C1 segment of cervical spinal cord (tissue), 14 donors: ENCODE measurements around the gene NTN1.
"Not testable (repeated sequence)": the region's sequence is repeated elsewhere in the genome, so short reads cannot be mapped to it uniquely, and the experiment has no call there.

ENCODE experiments used
- DNase-seq, 14 donors: peaks; one replicate each; lab custom pipeline; 2025; lab: John Stamatoyannopoulos, UW

Gene NTN1

DNA sequence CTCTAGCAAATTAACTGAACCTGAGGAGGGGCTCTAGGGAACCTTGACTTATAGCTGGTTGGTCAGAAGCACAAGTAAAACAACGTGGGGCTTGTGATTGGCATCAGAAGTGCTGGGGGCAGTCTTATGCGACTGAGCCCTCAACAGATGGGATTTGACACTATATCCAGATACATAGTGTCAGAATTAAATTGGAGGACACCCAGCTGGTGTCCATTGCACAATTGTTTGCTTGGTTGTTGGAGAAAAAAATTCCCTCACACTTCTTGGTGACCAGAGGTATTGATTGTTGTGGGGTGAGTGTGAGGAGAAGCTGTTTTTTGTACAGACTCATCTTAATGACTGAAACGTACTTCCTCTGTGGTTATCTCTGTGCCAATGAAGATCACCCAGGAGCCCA, 59.7 kb downstream of the NTN1 start:
- no peak for DNase-seq

DNA sequence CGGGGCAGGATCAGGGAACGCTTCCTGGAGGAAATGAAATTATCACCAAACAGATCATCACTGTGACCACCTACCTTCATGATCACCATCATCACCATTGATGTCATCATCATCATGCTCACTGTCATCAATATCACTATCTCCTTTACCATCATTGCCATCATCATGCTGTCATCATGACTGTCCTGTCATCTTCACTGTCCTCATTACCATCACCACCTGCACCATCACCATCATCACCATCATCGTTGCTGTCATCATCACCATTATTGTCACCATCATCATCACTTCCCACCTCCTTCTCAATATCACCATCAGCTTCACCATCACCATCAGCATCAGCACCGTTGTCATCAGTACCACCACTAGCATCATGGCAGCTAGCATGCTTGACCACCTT, 65.3 kb downstream of the NTN1 start:
- DNase-seq, result no peak

DNA sequence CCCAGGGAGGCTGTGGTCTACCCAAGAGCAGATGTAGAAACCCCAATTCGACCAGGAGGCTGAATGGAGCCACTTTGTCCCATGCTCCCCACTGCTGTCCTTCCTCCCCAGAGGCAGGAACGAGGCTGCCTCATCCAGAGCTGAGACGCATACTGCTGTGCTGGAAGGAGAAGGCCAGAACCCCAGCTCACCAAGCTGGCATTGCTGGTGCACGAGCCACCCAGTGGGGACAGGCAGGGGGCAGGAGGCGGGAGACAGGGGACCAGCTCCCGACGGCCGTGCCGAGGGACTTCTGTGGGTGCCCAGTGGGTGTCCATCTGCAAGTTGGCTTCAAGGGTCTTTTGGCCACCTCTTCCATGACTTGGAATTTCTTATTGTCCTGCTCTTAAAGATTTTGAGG, 66.6 kb downstream of the NTN1 start:
- no peak for DNase-seq

DNA sequence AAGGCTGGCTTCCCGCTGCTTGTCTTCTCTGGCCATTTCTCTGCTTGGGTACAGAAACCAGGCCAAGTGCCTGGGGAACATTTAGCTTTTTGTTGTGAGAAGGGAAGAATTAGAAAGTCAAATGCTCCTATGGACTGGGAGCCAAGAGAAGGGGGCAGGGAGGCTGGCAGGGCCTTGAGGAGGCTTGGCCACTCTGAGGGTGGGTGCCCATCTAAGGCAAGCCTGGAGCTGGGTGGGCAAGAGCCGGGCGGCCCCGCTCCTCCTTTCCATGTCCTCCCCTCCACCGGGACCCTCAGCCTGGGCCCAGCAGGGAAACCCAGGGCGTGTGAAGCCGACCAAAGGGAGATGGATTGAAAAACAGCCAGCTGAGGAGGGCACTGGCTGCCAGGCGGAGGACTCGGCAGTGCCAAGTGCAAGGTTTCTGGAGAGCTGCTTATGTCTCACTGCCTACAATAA, 69.4 kb downstream of the NTN1 start:
- DNase-seq, result peak in 12 of 14 donors; percentile 4 to 75 (median 60)

DNA sequence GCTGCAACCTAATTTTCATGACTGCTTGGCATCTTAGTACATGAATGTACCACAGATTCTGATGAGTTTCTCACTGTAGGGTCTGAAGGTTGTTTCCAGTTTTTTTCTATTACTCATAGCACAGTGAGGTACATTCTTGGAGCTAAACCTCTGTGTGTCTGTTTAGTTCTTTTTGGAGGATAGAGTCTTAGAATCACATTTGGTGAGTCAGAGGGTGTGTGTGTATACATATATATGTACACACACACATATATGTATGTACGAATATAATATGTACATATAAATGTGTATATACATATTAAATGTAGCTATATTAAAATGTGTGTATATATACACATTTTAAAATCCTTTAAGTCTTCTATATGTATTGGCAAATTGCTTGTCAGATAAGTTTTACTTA, 72.9 kb downstream of the NTN1 start:
- no peak for DNase-seq

DNA sequence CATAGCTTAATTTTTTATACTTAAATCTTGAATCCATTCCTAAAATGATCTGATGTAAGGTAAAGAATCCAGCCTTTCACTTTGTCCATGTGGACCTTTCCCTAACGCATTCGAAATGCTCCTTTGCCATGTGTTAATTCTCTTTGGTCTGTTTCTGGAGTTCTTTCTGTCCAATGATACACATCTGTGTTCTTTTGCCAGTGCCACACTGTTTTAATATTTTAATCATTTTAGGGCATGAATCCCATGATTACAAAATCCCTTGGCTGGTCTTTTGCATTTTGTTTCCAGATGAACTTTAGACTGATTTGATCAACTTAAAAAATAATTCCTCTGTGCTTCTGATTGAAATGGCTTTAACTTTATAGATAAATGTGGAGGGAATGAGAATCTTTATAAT, 74.1 kb downstream of the NTN1 start:
- DNase-seq, result no peak

DNA sequence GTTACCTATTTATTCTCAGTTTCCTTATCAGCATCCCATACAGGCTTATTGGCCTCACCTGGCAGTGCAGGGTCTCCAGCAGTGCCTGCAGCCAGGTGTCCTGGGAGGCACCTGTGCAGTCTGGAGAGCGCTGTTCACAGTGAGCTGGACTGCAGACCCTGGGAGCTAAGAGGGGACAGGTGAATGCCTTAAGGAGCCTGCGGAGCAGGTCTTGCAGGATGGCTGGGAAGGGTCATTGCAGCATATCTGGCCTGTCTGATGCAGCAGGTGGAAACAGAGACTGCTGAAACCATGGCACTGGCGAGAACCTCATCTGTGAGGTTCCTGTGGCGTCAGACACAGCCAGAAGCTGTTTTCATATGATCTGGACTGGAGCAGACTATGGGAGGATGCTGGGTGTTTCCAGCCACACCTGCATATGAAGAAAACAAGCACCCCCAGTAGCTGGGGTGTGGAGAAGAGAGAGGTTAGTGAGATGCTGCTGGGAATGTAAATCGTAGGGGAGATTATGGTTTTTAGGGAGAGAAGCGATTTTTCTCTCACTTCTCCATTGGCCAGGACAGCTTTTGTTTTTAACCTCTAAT, 77.0 kb downstream of the NTN1 start:
- no peak for DNase-seq

DNA sequence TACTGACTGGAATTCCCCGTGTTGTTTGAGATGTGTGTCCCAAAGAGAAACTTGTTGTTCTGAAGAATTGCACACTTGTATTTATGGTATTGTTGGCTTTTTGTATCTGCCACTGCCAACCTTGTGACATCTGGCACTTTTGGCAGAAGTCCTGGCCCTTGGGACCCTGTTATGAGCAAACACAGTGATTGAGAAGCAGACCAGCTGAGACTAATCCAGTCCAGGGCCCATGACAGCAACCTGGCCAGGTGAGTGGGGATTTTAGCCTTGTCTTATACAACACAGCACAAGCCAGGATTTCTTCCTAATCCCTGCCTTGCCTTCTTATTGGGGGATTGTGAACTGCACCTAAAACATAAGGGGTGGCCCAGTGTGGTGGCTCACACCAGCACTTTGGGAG, 80.0 kb downstream of the NTN1 start:
- no peak for DNase-seq

DNA sequence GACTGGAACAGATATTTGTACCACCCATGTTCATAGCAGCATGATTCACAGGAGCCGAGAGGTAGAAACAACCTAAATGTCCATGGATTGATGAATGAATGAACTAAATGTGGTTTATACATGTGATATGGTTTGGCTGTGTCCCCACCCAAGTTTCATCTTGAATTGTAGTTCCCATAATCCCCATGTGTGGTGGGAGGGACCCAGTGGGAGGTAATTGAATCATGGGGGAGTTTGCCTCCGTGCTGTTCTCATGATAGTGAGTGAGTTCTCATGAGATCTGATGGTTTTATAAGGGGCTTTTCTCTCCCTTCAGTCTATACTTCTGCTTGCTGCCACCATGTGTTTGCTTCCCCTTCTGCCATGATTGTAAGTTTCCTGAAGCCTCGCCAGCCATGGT, 81.9 kb downstream of the NTN1 start:
- not testable (repeated sequence) for DNase-seq

DNA sequence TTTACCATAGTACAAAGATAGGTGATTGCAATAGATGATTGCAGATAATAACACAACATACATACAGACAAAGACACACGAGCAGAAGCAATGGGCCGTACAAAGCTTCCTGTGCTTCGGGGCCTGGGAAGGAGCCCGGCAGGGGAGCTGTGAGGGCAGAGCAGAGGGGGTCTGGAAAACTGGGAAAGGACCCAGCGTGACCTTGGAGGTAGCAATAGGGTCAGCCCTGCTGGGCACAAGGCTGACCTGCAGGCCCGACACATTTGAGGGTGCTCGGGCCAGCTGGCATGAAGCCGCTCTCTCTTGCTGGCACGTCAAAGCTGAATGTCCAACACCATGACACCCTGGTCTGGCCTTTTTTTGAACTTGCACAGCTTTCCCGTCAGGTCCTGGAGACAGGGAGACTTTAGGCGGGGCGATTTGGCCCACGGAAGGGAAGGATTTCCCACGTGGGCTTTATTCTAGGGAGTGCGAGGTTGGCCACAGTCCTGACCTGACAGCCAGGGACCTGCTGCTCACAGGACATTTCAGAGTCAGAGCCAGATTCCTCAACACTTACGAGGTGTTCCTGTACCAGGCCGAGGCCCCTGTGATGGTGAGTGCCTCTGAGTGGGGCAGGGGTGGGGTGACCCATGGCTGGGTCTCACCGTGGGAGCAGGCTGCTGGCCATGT, 83.2 kb downstream of the NTN1 start:
- peak in 5 of 14 donors; percentile 3 to 80 (median 9) for DNase-seq

DNA sequence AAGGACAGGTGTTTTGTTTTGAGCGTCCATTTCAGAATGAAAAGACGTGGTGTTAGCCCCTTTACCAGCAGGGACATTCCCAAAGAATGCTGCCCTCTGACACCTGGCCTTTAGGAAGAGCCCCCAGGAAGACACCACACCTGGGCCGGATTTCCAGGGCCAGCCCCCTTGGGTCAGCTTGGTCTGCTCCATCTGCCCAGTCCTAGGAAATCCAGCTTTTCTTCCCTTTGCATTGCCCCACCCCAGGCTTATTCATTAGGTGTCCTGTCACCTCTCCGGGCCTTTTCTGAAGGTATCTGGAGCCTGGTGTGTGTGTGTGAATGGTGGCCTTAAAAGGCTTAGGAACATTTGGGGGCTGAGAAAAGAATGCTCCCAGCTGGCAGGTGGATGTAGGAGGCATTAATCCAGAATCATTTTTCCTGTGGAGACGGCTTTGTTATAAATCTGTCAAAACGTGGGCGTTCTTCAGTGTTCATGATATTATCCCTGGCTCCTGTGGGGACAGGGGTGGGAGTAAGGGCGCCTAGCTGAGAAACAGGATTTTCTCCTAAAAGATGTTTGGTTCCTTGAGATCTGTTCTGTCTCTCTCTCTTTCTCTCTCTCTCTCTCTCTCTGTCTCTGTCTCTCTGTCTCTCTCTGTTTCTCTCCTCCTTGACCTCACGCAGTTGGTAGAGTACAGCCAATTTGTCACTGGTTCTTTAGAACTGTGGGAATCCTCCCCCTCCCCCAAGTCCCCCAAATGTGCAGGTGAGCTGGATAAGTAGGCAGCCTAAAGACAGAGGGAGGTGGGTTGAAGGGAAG, 84.0 kb downstream of the NTN1 start:
- DNase-seq, result no peak

DNA sequence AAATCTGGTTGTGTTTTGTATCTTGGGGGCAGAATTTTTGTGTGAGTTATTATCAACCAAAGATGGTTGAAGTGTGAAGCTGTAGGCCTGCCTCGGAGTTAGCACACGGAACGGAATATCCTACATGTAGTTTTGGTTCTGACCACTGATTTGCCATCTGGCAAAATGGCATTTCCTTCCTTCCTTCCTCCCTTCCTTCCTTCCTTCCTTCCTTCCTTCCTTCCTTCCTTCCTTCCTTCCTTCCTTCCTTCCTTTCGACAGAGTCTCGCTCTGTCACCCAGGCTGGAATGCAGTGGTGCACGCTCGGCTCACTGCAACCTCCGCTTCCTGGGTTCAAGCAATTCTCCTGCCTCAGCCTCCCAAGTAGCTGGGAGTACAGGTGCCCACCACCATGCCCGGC, 85.0 kb downstream of the NTN1 start:
- not testable (repeated sequence) for DNase-seq

DNA sequence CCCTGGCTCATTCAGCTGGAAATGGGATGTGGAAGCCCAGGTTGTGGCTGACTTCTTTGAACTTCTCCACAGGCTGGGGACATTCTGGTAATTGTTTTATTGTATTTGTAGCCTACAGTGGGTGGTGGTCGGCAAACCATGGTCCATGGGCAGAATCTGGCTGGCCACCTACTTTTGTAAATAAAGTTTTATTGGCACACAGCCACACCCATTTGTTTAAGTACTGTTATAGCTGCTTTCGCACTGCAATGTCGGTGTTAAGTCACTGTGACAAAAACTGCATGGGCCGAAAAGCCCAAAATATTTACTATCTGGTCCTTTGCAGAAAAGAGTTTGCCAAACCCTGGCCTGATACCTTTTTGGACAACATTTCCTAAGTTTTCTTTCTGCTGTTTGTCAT, 86.2 kb downstream of the NTN1 start:
- no peak for DNase-seq

DNA sequence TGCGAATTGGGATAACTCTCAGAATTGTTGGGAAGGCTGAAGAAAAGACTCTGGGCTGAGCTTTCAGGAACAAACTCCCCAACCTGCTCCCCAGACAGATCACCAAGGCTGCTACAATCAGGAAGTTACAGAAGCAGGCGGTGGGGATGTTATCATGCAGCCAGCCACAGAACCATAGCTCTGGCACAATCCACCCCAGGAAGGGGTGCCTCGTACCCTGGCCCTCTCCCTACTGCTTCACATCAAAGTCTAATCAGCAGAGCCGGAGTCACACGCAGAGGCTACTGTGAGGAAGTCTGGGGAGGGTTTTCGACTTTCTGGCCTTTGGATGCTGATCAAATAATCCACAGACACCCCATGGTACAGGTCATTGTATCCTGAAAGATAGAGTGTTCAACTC, 86.8 kb downstream of the NTN1 start:
- DNase-seq, result no peak

DNA sequence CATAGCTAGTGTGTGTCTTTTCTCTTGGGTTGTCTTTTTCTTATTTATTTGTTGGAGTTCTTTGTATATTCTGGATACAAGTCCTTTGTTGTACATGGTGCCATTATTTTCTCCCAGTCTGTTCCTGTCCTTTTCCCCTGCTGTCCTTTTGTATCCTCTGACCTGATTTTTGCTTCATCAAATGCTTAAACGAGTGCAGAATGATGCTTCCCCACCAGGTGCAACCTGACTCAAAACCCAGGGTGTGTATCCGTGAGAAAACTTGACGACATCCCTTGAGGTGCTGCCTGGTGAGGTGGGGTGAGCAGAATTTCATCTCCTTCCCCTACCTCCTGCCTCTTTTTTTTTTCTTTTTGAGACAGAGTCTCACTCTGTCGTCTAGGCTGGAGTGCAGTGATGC, 88.6 kb downstream of the NTN1 start:
- no peak for DNase-seq

DNA sequence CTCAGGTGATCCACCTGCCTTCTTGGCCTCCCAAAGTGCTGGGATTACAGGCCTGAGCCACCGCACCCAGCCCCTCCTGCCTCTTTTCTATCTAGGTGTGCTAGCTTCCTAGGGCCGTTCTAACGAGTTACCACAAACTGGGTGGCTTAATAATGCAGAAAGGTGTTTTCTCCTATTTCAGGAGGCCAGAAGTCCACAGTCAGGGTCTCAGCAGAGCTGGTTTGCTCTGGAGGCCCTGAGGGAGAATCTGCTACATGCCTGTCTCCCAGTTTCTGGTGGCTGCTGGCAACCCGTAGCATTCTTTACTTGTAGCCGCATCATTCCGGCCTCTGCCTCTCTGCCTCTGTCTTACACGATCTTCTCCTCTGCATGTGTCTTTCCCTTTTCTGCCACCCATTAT, 89.2 kb downstream of the NTN1 start:
- DNase-seq, result no peak

DNA sequence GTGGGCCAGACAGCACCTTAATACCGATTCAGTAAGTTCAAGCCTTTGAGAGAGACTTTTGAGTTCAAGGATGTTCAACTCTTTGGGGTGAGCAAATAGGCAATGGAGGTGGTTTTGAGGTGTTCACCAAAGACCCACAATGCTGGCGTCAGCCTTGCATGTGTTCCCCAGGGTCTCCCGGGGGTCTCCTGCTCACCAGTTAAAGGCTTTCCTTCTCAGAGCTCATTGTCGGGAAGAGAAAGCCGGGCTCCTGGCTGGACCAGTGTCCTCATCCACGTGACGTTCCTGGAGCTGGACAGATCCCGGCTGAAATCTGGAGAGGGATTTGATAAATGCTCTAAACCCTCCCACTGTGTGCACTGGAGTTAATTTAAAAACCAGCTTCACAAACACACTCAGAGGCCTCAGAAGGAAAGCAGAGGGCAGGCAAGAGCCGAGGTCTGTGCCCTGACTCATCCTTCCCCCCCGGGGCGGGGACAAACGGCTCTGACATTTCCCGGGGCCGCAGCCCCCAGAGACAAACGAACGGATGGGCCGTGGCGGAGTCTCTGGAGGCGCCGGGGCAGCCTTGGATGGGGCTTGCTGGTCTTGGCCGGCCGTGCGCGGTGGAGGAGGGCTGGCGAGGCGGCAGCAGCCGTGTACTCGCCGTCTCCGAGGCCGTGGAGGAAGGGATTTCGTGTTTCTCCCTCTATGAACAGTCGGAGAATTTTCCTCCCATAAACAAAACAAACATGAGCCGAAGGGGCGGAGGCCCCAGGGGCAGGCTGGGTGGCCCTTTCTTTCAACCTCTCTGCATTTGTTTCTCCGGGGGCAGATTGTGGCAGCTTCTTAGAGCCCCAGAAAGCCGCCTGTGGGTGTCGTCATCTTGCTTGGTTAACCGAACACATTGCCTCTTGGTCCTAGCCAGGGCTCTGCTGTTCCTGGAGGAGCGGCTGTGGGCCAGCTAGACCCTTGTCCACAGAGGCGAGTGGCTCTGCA, 94.2 kb downstream of the NTN1 start:
- peak in 9 of 14 donors; percentile 5 to 79 (median 35) for DNase-seq

DNA sequence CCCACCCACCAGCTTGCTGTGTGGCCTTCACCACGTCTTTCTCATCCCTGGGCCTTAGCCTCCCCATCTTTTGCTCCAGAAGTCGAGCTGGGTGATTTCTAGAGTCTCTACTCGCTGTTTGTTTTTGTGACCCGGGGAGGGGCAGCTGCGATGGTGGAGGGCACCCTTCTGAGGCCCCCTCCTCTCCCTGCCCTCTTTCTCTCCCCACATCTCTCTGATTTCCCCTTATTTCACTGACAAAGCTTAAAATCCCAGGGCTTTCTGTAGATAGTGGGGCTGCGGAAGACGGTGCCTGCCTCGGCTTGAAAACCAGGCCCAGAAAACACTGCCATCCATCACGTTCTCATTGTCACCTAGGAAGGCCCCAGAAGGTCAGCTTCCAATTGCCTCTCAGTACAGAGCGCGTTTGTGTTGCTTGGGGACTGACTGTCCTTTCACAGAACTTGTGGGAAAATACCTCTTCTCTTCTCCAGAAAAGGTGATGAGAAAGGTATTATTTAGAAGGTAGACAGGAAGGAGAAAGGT, 95.1 kb downstream of the NTN1 start:
- DNase-seq, result no peak

DNA sequence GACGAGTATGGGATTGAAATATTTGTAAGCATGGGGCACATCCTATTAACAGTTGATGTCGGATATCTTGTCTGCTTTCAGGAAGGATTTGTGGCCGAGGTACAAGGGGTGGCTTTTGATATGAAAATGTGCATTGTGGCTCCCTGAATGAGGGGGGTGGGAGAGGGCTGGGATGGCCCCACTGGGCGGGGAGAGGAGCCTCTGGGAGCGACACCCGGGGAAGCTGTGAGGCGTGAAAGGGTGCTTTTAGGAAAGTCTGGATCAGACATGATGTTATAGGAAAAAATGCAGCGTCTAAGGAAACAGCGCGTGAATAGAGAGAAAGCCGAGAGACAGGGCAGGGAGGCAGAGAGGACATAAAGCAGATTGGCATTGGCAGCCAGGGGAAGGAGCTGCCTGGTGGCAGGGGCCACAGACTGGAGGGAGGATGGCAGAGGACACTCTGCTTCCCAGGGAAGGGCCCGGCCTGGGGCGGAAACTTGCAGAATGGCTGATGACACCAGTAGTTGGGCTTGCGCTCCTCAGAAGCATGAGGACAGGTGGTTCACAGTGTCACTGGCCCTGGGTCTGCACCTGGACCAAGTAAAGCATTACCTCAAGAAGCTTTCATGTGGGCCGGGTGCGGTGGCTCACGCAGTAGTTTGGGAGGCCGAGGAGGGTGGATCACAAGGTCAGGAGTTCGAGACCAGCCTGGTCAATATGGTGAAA, 95.7 kb downstream of the NTN1 start:
- no peak for DNase-seq

DNA sequence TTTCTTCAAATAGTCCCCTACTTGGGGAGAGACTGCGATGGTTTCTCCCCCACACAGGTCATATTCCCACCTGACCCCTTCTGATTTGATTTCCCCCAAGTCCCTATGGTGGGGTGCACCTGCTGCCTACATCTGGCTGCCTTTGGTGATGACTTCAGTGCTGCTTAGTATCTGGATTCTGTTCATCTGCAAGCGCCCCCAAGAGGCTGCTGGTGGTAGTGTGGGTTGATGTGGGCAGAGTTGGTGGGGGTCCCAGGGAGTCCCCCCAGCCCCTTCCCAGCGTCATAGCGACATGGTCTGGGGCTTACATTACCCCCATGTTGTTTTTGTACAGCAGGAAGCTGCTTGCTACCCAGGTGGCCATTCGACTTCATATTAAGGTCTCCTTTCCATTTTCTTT, 99.2 kb downstream of the NTN1 start:
- no peak for DNase-seq
